ENCODE measurements around the gene SST.
"Not testable (repeated sequence)": the region's sequence is repeated elsewhere in the genome, so short reads cannot be mapped to it uniquely, and the experiment has no call there.

Gene SST

GRCh38 chr3:187646906-187647660 is 23.1 kb downstream of the SST start:
- H3K9me3 Mint-ChIP-seq: peaks cover 6% of the 10 kb centered on the region
- DNase-seq: no peak
- H3K4me3 Mint-ChIP-seq: no peak overlapping the region
- no peak overlapping the region for H3K27ac Mint-ChIP-seq
- no peak for TF ChIP-seq CTCF (IDR thresholded peaks at IDR 0.05)
- H3K27me3 Mint-ChIP-seq (ENCODE audit: low read depth, poor library complexity): peaks cover 15% of the 10 kb centered on the region
- no peaks in the 10 kb centered on the region for H3K36me3 Mint-ChIP-seq (ENCODE audit: low read depth)
- H3K4me1 Mint-ChIP-seq: no peaks in the 10 kb centered on the region

DNA sequence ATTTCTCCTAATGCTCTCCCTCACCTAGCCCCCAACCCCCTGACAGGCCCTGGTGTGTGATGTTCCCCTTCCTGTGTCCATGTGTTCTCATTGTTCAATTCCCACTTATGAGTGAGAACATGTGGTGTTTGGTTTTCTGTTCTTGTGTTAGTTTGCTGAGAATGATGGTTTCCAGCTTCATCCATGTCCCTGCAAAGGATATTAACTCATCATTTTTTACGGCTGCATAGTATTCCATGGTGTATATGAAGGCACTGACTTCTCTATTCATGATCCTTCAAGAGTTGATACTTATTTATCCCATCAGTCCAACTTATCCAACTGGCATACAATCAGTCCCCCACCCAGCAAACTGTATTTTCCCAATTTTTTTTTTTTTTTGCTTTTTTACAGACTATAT is 24.8 kb downstream of the SST start:
- H3K4me1 Mint-ChIP-seq; H3K9me3 Mint-ChIP-seq; H3K4me3 Mint-ChIP-seq; H3K36me3 Mint-ChIP-seq (ENCODE audit: low read depth); H3K27ac Mint-ChIP-seq; DNase-seq: not testable (repeated sequence)
- H3K27me3 Mint-ChIP-seq (ENCODE audit: low read depth, poor library complexity): peaks cover 13% of the 10 kb centered on the region

DNA sequence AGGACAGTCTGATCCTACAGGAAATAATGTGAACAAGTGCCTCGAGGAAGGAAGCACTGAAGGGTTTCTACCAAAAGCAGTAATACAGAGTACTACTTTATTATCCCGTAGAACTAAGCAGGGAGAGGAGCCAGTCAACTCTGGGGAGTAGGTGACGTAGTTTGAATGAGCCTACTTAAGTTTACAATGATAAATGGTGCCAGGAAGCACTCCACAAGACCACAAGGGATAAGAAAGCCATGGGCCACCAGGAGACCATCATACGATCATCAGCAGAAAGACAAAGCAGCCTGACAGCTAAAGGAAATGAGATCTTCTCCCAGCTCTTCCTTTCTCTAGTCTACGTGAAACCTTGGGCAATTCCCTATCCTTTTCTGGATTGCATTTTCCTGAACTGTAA is 27.3 kb downstream of the SST start:
- TF ChIP-seq CTCF (IDR thresholded peaks at IDR 0.05): no peak
- no peak overlapping the region for H3K27ac Mint-ChIP-seq

GRCh38 chr3:187641320-187642016 is 28.7 kb downstream of the SST start:
- TF ChIP-seq CTCF (IDR thresholded peaks at IDR 0.05): no peak
- no peak overlapping the region for H3K27ac Mint-ChIP-seq
- H3K27me3 Mint-ChIP-seq (ENCODE audit: low read depth, poor library complexity): peaks cover 16% of the 10 kb centered on the region
- H3K36me3 Mint-ChIP-seq (ENCODE audit: low read depth): no peaks in the 10 kb centered on the region
- no peak overlapping the region for H3K4me3 Mint-ChIP-seq
- H3K9me3 Mint-ChIP-seq: no peaks in the 10 kb centered on the region
- H3K4me1 Mint-ChIP-seq: no peaks in the 10 kb centered on the region
- DNase-seq: no peak

More for the DNA sequence above, 27.3 kb downstream of the SST start:
- Mint-ChIP-seq H3K36me3 (ENCODE audit: low read depth) (no peaks in the 10 kb centered on the region), H3K4me3 (no peak overlapping the region), H3K27me3 (ENCODE audit: low read depth, poor library complexity) (peaks cover 17% of the 10 kb centered on the region), H3K9me3 (no peaks in the 10 kb centered on the region), H3K4me1 (no peaks in the 10 kb centered on the region)
- DNase-seq: no peak

GRCh38 chr3:187640569-187641059 is 29.6 kb downstream of the SST start:
- no peak for TF ChIP-seq CTCF (IDR thresholded peaks at IDR 0.05)
- Mint-ChIP-seq H3K9me3 (peaks cover 3% of the 10 kb centered on the region), H3K36me3 (ENCODE audit: low read depth) (no peaks in the 10 kb centered on the region), H3K27me3 (ENCODE audit: low read depth, poor library complexity) (peaks cover 13% of the 10 kb centered on the region), H3K4me3 (no peak overlapping the region), H3K27ac (no peak overlapping the region), H3K4me1 (no peaks in the 10 kb centered on the region)
- no peak for DNase-seq

DNA sequence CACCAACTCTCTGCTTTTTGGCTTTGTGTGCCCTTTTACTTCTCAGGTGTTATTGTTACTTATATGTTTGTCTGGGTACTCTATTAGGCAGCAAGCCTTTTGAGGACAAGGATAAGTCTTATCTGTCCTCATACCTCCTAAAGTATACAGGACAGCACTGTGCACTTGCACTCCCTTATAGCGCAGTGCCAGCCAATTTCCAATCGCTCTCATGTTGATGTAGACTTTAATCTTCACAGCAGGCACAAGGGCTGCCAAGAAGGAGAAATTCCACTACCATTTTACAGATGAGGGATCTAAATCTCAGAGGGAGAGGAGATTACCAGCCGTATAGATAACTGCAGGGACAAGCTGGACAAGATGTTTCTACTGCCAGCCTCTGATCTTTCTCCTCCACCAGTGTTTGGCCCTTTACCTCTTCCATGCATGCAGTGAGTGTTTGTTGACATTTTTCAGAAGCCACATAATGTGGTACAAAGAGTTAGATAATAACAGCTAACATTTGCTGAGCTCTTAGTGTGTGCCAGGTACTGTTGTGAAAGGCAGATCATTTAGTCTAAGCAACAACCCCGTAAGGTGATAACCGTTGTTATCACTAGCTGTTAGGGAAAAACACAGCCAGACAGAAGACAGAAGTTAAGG is 30.1 kb downstream of the SST start:
- H3K27ac Mint-ChIP-seq: no peak overlapping the region
- no peak overlapping the region for H3K4me3 Mint-ChIP-seq
- peaks cover 7% of the 10 kb centered on the region for H3K9me3 Mint-ChIP-seq
- TF ChIP-seq CTCF (IDR thresholded peaks at IDR 0.05): no peak
- H3K27me3 Mint-ChIP-seq (ENCODE audit: low read depth, poor library complexity): peaks cover 13% of the 10 kb centered on the region
- no peaks in the 10 kb centered on the region for H3K36me3 Mint-ChIP-seq (ENCODE audit: low read depth)
- DNase-seq: no peak
- no peaks in the 10 kb centered on the region for H3K4me1 Mint-ChIP-seq
